ENCODE data around the gene USP15.
"Not testable (repeated sequence)": the region's sequence is repeated elsewhere in the genome, so short reads cannot be mapped to it uniquely, and the experiment has no call there.

USP15 gene

DNA sequence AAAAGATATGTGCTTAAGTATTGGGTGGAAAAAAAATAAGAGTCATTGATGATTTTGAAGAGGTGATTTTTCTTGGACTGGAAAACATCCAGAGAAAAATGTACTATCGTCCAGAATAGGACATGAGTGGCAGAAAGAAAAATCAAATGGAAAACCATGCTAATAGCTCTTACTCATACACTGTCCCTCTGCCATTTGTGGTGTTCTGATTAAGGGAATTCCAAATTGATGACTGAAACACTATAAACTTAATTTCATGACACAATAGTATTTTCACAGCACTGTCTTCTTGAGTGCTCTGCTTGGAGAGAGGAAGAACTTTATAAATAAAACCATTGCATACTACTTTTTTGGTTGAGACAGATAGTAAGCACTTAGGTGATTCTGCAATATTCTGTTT is 72.4 kb downstream of the USP15 start:
- no peak for DNase-seq

DNA sequence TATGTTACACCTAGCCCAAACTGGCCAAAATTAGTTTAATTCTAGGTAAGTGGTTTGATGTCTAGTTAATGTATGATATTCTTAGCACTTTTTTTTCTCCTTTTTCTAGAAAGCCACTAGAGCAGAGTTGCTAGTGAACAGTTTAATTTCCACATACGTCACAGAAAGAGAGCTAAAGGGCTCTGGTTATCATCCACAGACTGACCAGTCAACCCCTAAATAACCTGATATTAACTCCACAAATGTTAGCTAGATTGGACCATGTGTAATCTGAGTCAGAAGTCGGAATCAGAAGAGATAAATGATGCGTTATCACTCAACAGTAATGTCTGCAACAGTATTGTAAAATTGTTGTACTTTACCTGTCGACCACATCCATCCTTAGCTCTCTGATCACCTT is 74.9 kb downstream of the USP15 start:
- DNase-seq, result no peak

DNA sequence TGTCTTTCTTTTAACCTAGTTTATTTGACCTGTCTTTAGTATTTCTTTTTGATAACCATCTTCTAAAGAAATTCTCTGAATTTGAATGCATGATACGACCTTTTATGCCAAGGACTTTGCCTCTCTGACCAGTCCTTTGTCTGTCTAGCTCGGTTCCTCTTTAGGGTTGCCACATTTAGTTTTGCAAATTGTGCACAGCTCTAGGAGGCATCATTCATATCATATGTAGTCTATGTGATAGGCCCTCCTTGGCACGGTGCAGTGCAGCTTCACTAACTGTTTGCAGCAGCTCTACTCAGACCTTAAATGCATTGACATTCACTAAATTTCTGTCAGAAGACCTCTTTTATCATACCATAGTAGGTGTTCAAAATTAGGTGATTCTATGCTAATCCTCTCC is 75.6 kb downstream of the USP15 start:
- no peak for DNase-seq

DNA sequence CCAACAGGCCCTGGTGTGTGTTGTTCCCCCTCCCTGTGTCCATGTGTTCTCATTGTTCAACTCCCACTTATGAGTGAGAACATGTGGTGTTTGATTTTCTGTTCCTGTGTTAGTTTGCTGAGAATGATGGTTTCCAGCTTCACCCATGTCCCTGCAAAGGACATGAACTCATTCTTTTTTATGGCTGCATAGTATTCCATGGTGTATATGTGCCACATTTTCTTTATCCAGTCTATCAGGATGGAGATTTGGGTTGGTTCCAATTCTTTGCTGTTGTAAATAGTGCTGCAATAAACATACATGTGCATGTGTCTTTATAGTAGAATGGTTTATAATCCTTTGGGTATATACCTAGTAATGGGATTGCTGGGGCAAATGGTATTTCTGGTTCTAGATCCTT is 77.4 kb downstream of the USP15 start:
- DNase-seq, result not testable (repeated sequence)

DNA sequence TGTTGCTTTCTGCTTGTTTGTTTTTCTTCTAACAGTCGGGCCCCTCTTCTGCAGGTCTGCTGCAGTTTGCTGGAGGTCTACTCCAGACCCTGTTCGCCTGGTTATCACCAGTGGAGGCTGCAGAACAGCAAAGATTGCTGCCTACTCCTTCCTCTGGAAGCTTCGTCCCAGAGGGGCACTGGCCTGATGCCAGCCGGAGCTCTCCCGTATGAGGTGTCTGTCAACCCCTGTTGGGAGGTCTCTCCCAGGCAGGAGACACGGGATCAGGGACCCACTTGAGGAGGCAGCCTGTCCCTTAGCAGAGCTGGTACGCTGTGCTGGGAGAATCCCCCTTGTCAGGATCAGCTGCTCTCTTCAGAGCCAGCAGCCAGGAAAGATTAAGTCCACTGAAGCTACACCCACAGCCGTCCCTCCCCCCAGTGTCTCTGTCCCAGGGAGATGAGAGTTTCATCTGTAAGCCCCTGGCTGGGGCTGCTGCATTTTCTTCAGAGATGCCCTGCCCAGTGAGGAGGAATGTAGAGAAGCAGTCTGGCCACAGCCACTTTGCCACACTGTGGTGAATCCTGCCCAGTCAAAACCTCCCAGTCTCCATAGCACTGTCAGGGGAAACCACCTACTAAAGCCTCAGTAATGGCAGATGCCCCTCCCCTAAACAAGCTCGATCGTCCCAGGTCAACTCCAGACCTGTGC is 82.6 kb downstream of the USP15 start:
- not testable (repeated sequence) for DNase-seq

DNA sequence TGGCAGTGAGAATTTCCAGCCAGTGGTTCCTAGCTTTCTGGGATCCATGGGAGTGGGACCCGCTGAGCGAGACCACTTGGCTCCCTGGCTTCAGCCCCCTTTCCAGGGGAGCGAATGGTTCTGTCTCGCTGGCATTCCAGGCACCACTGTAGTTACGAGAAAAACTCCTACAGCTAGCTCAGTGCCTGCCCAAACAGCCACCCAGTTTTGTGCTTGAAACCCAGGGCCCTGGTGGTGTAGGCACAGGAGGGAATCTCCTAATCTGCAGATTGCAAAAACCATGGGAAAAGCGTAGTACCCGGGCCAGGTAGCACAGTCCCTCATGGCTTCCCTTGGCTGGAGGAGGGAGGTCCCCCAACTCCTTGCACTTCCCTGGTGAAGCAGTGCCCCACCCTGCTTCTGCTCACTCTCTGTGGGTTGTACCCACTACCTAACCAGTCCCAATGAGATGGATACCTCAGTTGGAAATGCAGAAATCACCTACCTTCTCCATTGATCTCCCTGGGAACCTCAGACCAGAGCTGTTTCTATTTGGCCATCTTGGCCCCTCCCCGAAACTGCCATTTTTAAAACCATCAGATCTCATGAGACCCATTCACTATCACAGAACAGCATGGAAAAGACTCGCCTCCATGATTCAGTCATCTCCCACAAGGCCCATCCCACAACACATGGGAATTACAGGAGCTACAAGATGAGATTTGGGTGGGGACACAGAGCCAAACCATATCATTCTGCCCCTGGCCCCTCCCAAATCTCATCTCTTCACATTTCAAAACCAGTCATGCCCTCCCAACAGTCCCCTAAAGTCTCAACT is 83.3 kb downstream of the USP15 start:
- not testable (repeated sequence) for DNase-seq

DNA sequence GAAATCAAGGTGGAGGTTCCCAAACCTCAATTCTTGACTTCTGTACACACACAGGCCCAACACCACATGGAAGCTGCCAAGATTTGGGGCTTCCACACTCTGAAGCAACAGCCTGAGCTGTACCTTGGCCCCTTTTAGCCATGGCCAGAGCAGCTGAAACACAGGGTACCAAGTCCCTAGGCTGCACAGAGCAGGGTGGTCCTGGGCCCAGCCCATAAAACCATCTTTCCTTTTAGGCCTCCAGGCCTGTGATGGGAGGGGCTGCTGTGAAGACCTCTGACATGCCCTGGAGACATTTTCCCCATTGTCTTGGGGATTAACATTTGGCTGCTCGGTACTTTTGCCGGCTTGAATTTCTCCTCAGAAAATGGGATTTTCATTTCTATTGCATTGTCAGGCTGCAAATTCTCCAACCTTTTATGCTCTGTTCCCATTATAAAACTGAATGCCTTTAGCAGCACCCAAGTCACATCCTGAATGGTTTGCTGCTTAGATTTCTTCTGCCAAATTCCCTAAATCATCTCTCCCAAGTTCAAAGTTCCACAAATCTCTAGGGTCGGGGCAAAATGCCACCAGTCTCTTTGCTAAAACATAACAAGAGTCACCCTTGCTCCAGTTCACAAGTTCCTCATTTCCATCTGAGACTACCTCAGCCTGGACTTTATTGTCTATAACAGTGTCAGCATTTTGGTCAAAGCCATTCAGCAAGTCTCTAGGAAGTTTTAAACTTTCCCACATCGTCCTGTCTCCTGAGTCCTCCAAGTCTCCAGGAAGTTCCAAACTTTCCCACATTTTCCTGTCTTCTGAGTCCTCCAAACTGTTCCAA is 84.7 kb downstream of the USP15 start:
- not testable (repeated sequence) for DNase-seq

DNA sequence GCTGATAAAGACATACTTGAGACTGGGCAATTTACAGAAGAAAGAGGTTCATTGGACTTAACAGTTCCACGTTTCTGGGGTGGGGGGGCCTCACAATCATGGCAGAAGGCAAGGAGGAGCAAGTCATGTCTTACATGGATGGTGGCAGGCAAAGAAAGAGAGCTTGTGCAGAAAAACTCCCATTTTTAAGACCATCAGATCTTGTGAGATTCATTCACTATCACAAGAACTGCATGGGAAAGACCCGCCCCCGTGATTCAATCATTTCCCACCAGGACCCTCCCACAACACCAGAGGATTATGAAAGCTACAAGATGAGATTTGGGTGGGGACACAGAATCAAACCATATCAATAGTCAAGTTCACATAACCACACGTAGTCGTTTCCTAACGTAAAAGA is 85.5 kb downstream of the USP15 start:
- DNase-seq, result no peak

DNA sequence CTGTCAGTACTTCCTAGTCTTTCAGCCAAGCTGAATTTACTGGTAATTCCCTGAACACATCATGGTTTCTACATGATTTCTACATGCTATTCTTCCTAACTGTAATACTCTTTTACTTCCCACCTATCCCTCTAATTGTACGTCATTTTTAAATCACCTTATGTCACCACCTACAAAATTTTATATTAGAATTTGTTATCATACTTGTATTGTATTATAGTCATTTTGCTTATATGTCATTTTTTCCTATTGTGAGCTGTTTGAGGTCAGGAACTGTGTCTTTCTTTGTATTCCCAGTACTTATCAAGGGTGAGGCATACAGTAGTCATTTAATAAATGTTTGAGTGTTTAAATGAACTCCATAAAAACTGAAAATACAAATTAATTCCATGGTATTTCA is 86.6 kb downstream of the USP15 start:
- DNase-seq, result no peak

DNA sequence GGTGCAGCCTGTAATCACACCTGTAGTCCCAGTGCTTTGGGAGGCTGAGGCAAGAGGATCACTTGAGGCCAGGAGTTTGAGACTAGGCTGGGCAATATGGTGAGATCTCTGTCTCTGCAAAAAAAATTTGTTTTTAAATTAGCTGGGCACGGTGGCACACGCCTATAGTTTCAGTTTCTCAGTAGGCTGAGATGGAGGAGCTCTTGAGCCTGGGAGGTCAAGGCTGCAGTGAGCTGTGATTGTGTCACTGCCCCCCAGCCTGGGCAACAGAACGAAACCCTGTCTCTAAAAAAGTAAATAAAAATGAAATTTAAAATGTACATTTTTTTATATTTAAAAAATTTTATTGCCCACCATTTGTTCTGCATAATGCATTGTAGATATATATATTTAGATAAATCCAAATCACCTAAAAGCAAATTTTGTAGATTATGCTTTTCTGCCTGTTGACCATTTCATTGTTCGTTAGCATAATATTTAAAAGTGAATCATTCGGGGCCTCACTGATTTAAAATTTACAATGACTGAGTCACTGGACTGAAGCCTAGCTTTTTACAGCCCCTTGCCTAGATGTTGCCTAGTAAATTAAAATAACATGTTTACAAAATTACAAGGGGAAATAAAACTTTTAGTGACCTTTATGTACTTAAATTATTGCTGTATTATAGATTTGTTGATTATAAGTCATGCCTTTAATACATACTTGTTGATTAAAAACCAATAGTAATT is 87.9 kb downstream of the USP15 start:
- no peak for DNase-seq

DNA sequence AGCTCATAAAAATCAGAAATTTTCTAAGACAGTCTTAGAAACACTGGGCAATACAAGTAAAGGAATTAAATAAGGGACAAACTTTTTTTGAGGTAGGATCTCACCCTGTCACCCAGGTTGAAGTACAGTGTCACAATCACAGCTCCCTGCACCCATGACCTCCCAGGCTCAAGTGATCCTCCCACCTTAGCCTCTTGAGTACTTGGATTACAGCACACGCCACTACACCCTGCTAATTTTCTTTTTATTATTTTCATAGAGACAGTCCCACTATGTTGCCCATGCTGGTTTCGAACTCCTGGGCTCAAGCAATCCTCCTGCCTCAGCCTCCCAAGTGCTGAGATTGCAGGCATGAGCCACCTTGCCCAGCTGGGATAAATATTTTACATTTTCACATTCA is 90.3 kb downstream of the USP15 start:
- no peak for DNase-seq

DNA sequence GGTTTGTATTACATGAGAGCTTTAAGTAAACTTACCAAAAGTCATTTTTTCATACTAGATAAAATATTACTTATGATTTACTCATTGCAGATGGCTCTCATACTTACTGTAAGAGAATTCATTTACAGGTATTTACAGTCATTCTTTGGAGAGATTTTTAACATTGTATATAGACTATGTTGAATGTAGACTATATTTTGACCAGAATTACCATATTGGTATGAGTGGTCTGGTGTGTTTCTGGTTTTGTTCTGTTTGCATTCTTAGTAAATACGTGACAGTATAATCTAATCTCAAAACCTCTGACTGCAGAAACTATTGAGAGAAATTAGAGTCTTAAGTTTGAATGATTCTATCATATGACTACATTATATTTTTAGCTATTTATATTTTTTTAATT is 91.1 kb downstream of the USP15 start:
- no peak for DNase-seq

DNA sequence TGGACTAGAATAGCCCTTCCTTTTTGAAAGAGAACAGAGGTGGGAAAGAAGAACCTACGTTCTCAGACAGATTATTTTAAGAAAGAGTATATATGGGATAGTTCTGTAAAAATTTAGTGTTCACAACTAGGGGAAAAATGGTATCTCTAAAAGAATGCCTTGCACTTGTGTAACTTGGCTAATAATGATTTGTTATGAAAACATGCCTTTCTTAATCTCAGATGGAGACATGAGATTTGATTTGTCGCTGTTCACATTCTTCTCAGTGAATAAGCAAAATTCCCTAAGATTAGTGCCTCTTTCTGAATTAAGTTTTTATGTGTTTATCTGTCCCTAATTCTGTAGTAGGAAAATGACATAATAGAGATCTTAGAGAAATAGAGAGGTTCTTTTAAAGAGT is 100.8 kb downstream of the USP15 start:
- no peak for DNase-seq

DNA sequence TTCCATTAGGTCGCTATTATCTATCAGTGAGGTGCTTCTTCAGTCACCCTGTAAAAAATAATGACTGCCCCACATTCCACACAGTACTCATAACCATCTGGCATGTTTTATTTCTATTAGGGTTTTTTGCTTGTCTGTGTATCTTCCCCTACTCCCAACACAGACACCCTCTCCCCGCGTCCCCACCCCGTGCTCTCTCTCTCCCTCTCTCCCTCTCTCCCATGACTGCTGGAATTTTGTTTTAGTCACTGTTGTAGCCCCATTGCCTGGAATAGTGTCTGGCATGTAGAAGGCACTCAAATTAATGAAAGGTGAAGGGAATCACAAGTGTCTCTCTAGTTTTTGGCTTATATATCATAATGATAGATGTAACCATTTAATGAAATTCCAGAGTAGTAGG is 103.3 kb downstream of the USP15 start:
- no peak for DNase-seq

DNA sequence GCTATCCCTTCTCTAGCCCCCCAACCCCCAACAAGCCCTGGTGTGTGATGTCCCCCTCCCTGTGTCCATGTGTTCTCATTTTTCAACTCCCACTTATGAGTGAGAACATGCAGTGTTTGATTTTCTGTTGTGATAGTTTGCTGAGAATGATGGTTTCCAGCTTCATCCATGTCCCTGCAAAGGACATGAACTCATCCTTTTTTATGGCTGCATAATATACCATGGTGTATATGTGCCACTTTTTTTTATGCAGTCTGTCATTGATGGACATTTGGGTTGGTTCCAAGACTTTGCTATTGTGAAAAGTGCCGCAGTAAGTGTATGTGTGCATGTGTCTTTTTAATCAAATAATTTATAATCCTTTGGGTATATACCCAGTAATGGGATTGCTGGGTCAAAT is 104.5 kb downstream of the USP15 start:
- DNase-seq, result not testable (repeated sequence)

DNA sequence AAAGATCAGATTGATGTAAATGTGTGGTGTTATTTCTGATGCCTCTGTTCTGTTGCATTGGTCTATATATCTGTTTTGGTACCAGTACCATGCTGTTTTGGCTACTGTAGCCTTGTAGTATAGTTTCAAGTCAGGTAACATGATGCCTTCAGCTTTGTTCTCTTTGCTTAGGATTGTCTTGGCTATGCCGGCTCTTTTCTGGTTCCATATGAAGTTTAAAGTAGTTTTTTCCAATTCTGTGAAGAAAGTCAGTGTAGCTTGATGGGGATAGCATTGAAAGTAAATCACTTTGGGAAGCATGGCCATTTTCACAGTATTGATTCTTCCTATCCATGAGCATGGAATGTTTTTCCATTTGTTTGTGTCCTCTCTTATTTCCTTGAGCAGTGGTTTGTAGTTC is 105.6 kb downstream of the USP15 start:
- DNase-seq, result not testable (repeated sequence)

DNA sequence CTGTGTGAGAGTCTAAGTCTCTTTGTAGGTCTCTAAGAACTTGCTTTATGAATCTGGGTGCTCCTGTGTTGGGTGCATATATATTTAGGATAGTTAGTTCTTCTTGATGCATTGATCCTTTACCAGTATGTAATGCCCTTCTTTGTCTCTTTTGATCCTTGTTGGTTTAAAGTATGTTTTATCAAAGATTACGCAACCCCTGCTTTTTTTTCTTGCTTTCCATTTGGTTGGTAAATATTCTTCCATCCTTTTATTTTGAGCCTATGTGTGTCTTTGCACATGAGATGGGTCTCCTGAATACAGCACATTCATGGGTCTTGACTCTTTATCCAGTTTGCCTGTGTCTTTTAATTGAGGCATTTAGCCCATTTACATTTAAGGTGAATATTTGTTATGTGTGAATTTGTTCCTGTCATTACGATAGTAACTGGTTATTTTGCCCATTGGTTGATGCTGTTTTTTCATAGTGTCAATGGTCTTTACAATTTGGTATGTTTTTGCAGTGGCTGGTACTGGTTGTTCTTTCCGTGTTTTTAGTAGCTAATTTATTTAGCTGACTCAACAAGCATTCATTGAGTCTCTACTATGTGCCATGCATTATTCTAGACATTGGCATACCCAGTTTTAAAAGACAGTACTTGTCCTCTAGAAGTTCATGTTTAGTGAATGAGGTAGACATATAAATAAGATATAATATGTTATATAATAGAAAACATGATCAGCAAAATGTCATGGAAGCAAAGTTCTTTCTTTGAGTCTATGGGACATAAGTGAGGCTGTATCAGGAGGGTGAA is 108.4 kb downstream of the USP15 start:
- DNase-seq, result not testable (repeated sequence)

DNA sequence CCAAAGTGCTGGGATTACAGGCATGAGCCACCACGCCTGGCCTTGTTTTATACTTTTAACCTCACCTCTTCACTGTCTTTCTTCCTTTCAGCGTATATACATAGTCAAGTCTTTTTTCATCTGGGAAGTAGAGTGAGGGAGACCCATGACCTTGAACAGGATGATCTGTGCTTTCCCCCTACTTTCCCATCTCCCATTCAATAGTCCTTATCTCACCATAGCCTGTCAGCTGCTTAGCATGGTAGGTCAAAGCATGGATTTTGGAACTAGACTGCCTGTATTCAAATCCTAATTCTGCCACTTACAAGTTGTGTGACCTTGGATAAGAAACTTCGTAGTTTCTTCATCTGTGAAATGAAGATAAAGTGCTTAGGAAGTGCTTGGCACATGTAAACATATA is 110.0 kb downstream of the USP15 start:
- DNase-seq, result no peak

DNA sequence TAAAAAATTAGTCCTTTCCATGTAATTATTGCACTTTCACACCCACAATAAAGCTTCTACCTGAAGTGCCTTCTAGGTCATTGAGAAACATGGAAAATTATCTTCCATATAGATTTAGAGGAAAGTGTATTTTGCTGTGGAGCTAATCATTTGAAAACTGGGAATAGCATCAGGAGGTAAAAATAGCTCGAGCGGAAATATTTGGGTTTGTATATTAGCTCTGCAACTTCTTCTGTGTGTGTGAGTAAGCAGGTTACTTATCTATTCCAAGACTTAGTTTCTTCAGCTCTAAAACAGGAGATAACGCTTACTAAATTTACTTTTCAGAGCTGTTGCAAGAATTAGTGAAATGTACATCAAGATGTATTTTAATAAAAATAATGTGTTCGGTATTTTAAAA is 111.5 kb downstream of the USP15 start:
- DNase-seq, result no peak

DNA sequence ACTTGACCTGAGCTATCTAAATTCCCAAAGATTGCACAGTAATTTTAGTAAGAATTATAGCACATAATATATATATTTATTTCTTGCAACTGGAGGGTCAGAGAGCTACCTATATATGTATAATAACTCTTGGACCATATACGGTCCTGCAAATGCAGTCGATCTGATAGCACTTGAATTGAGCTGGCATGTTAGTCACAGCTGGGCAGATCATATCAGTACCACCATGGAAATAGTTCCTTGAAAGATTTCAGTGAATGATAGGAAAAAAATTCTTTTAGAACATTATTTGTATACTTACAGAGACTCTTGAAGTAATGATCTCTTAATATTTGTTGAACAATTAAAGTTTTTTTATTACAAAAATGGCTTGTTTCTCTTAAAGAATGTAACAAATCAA is 111.9 kb downstream of the USP15 start:
- no peak for DNase-seq

DNA sequence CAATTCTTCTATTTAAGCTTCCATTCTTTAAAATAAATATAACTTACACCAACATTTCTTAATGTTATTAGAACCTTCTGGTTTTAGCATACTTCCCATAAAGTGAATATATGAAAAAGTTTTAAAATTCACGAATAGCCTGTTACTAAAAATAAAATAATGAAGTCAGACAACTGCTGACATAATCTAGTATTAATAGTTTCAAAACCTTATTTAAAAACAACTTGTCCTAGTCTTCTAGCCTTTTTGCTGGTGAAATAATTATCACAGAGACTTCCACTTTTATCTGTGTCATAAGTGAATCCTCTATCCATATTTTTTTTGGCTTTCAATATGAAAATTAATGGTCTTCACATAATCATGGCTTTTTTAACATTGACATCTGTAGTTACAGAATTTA is 112.6 kb downstream of the USP15 start:
- DNase-seq, result no peak

DNA sequence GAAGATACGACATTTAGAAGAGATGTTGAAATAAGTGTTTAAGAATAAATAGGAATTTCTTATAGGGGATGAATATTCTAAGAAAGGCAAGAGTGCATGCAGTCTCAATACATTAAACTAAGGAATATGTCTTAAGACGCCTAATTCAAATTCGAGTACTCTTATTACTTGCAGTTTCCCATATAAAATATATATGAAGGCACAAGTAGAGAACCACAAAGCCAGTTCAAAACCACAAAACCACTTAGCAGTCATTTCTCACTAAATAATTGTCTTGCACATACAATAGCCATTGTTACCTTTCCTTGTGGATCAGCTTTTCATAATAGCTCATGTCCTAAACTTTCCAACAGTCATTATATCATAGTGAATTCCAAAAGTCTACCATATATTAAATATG is 115.4 kb downstream of the USP15 start:
- DNase-seq, result no peak
